Left lung (tissue), 10 donors: ENCODE measurements around the gene INPP4B. TPM values are rescaled to one million over a fixed set of nuclear protein-coding genes. Genes with fewer than 3 reads are reported as not detected.

ENCODE experiments used
- ATAC-seq: fragments of 200-7000 bp; cut with Tn5 transposase; one replicate; pipeline ENCODE4 v1.9.1; 2020; ENCODE audit warnings: moderate library complexity
- DNase-seq, 4 donors: peaks; one replicate each; pipeline ENCODE4 v3.0.0-alpha.2; 2013 to 2020
- H3K27ac ChIP-seq, 2 donors: fragments of 200-600 bp; sonication (generic) in 1 of 2; one replicate each; pipeline versions ENCODE4 v1.5.0 to v1.8.0; 2020 to 2021
- H3K27me3 ChIP-seq, 2 donors: fragments of 200-600 bp; sonication (generic) in 1 of 2; one replicate each; pipeline versions ENCODE4 v1.5.0 to v1.8.0; 2020 to 2021
- H3K36me3 ChIP-seq, 2 donors: fragments of 200-600 bp; sonication (generic) in 1 of 2; one replicate each; pipeline versions ENCODE4 v1.5.0 to v1.8.0; 2020 to 2021
- H3K4me1 ChIP-seq, 2 donors: fragments of 200-600 bp; one replicate each; pipeline ENCODE4 v1.8.0; 2021
- H3K4me3 ChIP-seq, 2 donors: fragments of 200-600 bp; sonication (generic) in 1 of 2; one replicate each; pipeline versions ENCODE4 v1.5.0 to v1.8.0; 2020 to 2021; ENCODE audit warnings: mild to moderate bottlenecking in 1 of 2
- H3K9me3 ChIP-seq, 2 donors: fragments of 200-600 bp; sonication (generic) in 1 of 2; one replicate each; pipeline versions ENCODE4 v1.5.0 to v1.8.0; 2020 to 2021
- intact Hi-C, 2 donors: fragments of 100-400 bp; cut with DNase I; formaldehyde crosslinking; loops; one replicate each; pipeline versions ENCODE4 v1.11.2 to v1.14.2; 2022
- polyA plus RNA-seq, 6 donors: library from polyadenylated mRNA; unstranded; fragments of 120-200 nt; gene quantifications; one replicate each; pipeline ENCODE4 v1.2.1, GENCODE V29; 2013; ENCODE audit not compliant: insufficient read length in 6 of 6
- total RNA-seq, 2 donors: library from RNA; stranded (reverse); fragmentation: NEBNext Ultra II Directional; extraction: Animal tissue kit (Norgen Biotek cat#: 25700); gene quantifications; one replicate each; pipeline ENCODE4 v1.2.1, GENCODE V29; 2021
- TF ChIP-seq, protein P1 (sequence below), 2 donors: fragments of 200-600 bp; sonication (generic) in 1 of 2; IDR thresholded peaks; one replicate each; pipeline versions ENCODE4 v1.5.0 to v1.8.0; 2021; ENCODE audit warnings: antibody characterized with exemption in 2 of 2
- donor health status: DM: no; HTN: yes; CAD: no.
- donor health status: DM: no; HTN: no; CAD: no.

Gene INPP4B
- total and polyA plus RNA-seq, 8 donors, result 7.3 to 15.1 (median 11.6) TPM

GRCh38 chr4:142044271-142044670 lies 801.8 kb downstream of the INPP4B start:
- intact Hi-C loops, result no loop called here
- no peak for ATAC-seq

DNA sequence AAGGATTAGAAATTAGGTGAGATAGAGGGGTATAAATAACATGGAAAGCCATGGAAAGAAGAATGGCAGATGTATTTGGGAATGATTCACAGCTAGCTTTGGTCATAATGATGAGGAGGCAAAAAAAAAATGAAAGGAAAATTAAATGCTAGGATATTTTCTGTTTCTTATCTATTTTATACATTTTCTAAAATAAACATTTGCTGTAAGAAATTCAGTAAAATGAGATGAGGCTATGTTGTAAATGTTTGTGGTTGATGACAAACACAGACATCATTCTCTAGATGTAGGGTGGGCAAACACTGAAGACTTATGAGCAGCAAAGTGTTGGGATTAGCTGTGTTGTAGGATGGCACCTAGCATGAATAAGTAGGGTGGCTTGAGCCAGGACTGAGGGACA lies 802.6 kb downstream of the INPP4B start:
- H3K4me1 ChIP-seq, result no peaks in the 10 kb centered on the region
- no peak overlapping the region for H3K27ac ChIP-seq
- ATAC-seq (no peak), DNase-seq (no peak)
- H3K4me3 ChIP-seq, result no peak overlapping the region
- no peaks in the 10 kb centered on the region for H3K36me3 ChIP-seq
- TF ChIP-seq, protein P1, sequence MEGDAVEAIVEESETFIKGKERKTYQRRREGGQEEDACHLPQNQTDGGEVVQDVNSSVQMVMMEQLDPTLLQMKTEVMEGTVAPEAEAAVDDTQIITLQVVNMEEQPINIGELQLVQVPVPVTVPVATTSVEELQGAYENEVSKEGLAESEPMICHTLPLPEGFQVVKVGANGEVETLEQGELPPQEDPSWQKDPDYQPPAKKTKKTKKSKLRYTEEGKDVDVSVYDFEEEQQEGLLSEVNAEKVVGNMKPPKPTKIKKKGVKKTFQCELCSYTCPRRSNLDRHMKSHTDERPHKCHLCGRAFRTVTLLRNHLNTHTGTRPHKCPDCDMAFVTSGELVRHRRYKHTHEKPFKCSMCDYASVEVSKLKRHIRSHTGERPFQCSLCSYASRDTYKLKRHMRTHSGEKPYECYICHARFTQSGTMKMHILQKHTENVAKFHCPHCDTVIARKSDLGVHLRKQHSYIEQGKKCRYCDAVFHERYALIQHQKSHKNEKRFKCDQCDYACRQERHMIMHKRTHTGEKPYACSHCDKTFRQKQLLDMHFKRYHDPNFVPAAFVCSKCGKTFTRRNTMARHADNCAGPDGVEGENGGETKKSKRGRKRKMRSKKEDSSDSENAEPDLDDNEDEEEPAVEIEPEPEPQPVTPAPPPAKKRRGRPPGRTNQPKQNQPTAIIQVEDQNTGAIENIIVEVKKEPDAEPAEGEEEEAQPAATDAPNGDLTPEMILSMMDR (IDR thresholded peaks at IDR 0.05), result no peak
- no peaks in the 10 kb centered on the region for H3K9me3 ChIP-seq
- no peaks in the 10 kb centered on the region for H3K27me3 ChIP-seq
- intact Hi-C loops, result no loop called here

More at GRCh38 chr4:142044271-142044670, 801.8 kb downstream of the INPP4B start:
- no peak for DNase-seq
- TF ChIP-seq, protein P1 (IDR thresholded peaks at IDR 0.05), result no peak
- H3K36me3 ChIP-seq, result no peaks in the 10 kb centered on the region
- H3K27me3 ChIP-seq, result no peaks in the 10 kb centered on the region
- H3K4me1 ChIP-seq, result no peaks in the 10 kb centered on the region
- H3K4me3 ChIP-seq, result no peak overlapping the region
- no peak overlapping the region for H3K27ac ChIP-seq
- H3K9me3 ChIP-seq, result no peaks in the 10 kb centered on the region

GRCh38 chr4:142041788-142042187 lies 804.3 kb downstream of the INPP4B start:
- Histone ChIP-seq H3K9me3 (no peaks in the 10 kb centered on the region), H3K4me1 (no peaks in the 10 kb centered on the region), H3K36me3 (no peaks in the 10 kb centered on the region), H3K27me3 (no peaks in the 10 kb centered on the region), H3K27ac (no peak overlapping the region), H3K4me3 (no peak overlapping the region)
- intact Hi-C loops, result no loop called here
- DNase-seq (no peak), ATAC-seq (no peak)
- TF ChIP-seq, protein P1 (IDR thresholded peaks at IDR 0.05), result no peak

- Histone ChIP-seq H3K4me3 (no peak overlapping the region), H3K36me3 (no peaks in the 10 kb centered on the region), H3K4me1 (no peaks in the 10 kb centered on the region), H3K9me3 (no peaks in the 10 kb centered on the region), H3K27me3 (no peaks in the 10 kb centered on the region), H3K27ac (no peak overlapping the region)
- DNase-seq (no peak), ATAC-seq (no peak)
- intact Hi-C loops, result no loop called here
- TF ChIP-seq, protein P1 (IDR thresholded peaks at IDR 0.05), result no peak
These were observed 806.1 kb downstream of the INPP4B start for GRCh38 chr4:142040043-142040442.

DNA sequence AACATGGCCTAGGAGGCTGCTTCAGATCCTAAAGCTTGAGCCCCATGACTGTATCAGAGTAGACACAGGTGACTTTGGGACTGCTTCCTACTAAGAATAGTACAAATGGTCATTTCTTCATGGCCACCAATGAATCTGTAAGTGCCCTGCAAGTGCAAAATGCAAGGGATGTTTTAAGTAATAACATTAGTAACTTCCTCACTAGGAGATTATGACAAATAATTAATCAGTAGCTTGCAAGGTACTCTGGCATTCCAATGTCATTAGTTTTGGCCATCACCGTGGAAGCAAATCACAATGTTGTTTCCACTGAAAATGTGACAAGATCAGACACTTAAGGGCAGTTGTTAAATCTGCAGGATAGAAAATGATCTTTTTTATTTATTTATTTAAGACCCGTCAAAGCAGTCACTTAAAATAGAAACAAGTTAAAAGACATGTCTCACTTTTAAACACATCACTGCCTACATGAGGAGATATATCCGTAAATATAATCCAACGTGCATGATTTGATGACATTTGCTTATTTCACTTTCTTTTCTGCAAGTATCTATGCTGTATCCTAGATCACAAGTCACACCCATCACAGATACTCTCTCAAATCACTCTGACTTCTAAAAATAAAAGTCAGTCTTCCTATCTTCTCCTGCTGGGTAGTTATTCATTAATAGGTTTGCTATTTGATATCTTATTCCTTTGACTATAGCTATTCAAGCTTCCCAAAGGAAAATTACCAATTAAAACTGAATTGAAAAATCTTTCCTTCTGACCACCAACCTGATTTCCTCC lies 809.1 kb downstream of the INPP4B start:
- TF ChIP-seq, protein P1 (IDR thresholded peaks at IDR 0.05), result no peak
- Histone ChIP-seq H3K4me3 (no peak overlapping the region), H3K9me3 (no peaks in the 10 kb centered on the region), H3K27me3 (no peaks in the 10 kb centered on the region), H3K27ac (no peak overlapping the region), H3K36me3 (no peaks in the 10 kb centered on the region), H3K4me1 (no peaks in the 10 kb centered on the region)
- ATAC-seq (no peak), DNase-seq (no peak)
- intact Hi-C loops, result no loop called here
